GM10248 (cell line): ENCODE measurements around the gene PPDPF.
"Not testable (repeated sequence)": the region's sequence is repeated elsewhere in the genome, so short reads cannot be mapped to it uniquely, and the experiment has no call there.

Source experiments
- CTCF ChIA-PET: fragments of 300-600 bp; sonication (Branson Sonifier 250); formaldehyde crosslinking; extraction: SDS; loops from one replicate; lab custom pipeline; 2021; ENCODE audit warnings: antibody characterized with exemption; lab: Yijun Ruan, JAX
- POLR2A ChIA-PET: fragments of 350-650 bp; sonication (Branson Sonifier 250); formaldehyde crosslinking; extraction: SDS; loops from one replicate; lab custom pipeline; 2020; ENCODE audit warnings: antibody characterized with exemption; lab: Yijun Ruan, JAX
- DNase-seq: peaks from one replicate; pipeline ENCODE4 v3.0.0; 2012; ENCODE audit errors: extremely low spot score
- TF ChIP-seq, protein P1 (sequence below): IDR thresholded peaks from 2 replicates; pipeline ENCODE4 v1.5.1; 2012; ENCODE audit warnings: mild to moderate bottlenecking, low read depth; ENCODE audit errors: extremely low read depth, missing control alignments, control extremely low read depth

The PPDPF gene

DNA sequence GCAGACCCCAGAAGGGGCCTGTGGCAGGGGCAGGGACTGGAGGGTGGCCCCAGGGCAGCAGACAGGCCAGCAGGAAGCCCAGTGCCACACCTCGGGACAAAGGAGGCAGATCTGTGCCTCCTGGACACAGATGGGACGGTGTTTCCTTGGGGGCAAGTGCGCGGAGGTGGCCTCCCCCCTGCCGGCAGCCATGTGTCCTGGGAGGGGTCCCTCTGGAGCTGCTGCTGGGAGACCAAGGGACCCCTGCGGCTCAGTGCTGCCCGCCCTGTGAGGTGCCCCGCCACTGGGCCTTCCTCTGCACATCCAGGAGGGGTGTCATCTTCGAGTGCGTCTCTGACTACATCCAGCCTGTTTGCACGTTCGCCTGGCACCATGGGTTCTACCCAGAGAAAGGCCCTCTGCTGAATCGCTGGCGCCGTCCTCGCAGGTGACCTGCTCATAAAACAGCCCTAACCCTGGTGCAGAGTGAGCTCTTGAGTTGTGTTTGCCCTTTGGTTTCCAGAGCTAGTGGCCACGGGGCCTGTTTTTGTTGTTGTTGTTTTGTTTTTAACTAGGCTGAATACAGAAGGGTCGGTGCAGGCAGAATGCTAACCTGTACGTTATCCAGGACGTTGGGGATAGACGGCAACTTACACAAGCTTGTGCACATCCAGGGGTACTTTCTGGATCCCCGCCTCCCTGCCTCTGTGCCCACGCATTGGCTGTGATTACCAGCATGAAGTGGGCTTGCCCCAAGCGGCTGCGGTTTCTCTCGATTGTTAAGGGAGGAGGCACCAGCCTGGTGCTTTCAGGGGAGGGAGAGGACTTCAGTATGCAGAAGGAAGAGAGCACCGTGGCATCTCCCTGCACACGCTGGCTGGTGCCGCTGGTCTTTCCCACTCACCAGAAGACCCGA lies 46.8 kb upstream of the PPDPF start:
- ChIA-PET CTCF (interaction anchor here (0.9 to 1.4 kb wide), 2 partner anchors 10 to 23 kb away, joined by 4 to 6 read pairs; no protein-coding TSS in a partner anchor), POLR2A (interaction anchor here (0.7 kb wide), 1 partner anchor 469 kb away, joined by 3 read pairs; no protein-coding TSS in a partner anchor)
- DNase-seq, result no peak
- TF ChIP-seq, protein P1, sequence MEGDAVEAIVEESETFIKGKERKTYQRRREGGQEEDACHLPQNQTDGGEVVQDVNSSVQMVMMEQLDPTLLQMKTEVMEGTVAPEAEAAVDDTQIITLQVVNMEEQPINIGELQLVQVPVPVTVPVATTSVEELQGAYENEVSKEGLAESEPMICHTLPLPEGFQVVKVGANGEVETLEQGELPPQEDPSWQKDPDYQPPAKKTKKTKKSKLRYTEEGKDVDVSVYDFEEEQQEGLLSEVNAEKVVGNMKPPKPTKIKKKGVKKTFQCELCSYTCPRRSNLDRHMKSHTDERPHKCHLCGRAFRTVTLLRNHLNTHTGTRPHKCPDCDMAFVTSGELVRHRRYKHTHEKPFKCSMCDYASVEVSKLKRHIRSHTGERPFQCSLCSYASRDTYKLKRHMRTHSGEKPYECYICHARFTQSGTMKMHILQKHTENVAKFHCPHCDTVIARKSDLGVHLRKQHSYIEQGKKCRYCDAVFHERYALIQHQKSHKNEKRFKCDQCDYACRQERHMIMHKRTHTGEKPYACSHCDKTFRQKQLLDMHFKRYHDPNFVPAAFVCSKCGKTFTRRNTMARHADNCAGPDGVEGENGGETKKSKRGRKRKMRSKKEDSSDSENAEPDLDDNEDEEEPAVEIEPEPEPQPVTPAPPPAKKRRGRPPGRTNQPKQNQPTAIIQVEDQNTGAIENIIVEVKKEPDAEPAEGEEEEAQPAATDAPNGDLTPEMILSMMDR, result no peak

DNA sequence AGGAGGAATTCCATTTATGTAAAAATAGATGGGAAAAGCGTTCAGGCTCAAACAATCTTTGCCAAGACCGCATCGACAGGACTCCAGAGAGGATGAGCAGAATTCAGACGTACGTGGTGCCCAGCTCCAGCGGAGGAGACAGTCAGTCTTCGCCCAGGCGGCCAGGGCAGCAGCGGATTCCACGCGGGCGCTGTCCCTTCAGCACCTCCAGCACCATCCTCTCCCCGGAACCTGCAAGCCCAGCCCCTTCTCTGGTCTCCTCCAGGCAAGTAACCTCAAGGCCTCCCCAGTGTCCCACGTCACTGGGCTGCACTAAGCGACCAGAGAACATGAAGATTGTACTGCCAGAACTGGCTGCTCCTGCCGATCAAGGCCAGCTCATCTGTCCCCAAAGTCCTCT lies 45.4 kb upstream of the PPDPF start:
- DNase-seq, result no peak
- TF ChIP-seq, protein P1, result no peak
- POLR2A ChIA-PET, result no interaction called here
- CTCF ChIA-PET, result interaction anchor here (0.9 to 1.4 kb wide), 2 partner anchors 9 to 21 kb away, joined by 4 to 6 read pairs; no protein-coding TSS in a partner anchor

DNA sequence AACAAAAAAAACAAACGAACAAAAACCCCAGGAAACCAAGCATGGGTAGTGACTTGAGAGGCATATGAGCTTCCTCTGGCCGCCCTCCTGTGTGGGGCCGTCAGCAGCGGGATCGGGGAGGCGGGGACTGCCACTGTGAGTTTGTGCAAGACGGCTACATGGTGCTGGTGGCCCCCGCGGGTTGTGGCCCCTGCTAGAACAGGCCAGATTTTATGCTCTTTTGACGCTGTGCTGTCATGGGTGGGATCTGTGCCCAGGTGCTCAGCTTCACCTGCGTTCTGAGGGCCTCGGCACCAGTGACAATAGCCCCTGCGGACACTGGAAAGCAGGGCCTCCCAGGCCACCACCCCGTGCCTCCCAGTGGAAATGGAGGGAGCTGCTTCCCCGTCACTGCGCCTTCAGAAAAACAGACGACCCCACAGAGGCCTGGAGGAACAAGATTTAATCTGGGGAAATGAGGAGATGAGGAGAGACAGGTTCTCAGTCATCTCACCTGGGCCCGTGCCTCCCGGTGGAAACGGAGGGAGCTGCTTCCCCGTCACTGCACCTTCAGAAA lies 43.4 kb upstream of the PPDPF start:
- no peak for DNase-seq
- TF ChIP-seq, protein P1, result no peak
- ChIA-PET POLR2A (no interaction called here), CTCF (interaction anchor here (1.1 kb wide), 1 partner anchor 44 kb away, joined by 3 read pairs; the partner anchor contains the start of gene PPDPF)

DNA sequence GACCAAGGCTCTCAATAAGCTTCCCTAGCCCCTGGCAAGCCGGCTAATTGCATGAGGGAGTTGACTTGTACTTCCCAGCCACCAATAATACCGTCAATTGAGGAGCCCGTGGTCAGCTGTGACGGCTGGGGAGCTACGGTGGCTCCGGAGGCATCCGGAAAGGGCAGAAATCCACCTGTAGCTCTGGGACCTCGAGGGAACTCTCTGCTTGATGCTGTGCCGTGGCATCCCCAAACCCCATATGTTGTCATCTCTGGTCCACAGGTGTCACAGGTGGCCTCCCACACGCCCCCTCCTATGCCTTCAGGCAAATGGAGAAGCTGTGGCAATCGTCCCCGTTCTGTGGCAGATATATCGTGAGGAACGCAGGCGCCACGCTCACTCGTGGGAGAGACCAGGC lies 42.6 kb upstream of the PPDPF start:
- DNase-seq, result no peak
- ChIA-PET CTCF (interaction anchor here (1.1 to 1.4 kb wide), 2 partner anchors 19 to 43 kb away, joined by 3 to 4 read pairs; partner anchors contain the start of gene PPDPF), POLR2A (no interaction called here)
- TF ChIP-seq, protein P1, result no peak

- POLR2A ChIA-PET, result no interaction called here
- DNase-seq, result no peak
- CTCF ChIA-PET, result interaction anchor here (1.4 kb wide), 1 partner anchor 18 kb away, joined by 4 read pairs; no protein-coding TSS in a partner anchor
- TF ChIP-seq, protein P1, result no peak
These were observed 41.9 kb upstream of the PPDPF start for GRCh38 chr20:63478346-63479302.

GRCh38 chr20:63479695-63480419 lies 40.7 kb upstream of the PPDPF start:
- CTCF ChIA-PET, POLR2A ChIA-PET, DNase-seq: not testable (repeated sequence)
